K562 (cell line): ENCODE data around the gene CLASP2. TPM values are rescaled to one million over a fixed set of nuclear protein-coding genes. Genes with fewer than 3 reads are reported as not detected.

Experiments
- CHAMP1 ChIP-seq: fragments of 450-650 bp; IDR thresholded peaks from 2 replicates; pipeline ENCODE4 v1.6.1; 2016; ENCODE audit warnings: mild to moderate bottlenecking
- DPF2 ChIP-seq: fragments of 450-650 bp; IDR thresholded peaks from 2 replicates; pipeline ENCODE4 v1.6.1; 2016
- ESRRA ChIP-seq: fragments of 450-650 bp; IDR thresholded peaks from 2 replicates; pipeline ENCODE4 v1.6.1; 2014; ENCODE audit warnings: low read depth, mild to moderate bottlenecking, moderate library complexity, borderline replicate concordance
- FOXO4 ChIP-seq: fragments of 450-650 bp; formaldehyde crosslinking; IDR thresholded peaks from 2 replicates; pipeline ENCODE4 v1.4.0; 2020; ENCODE audit warnings: mild to moderate bottlenecking, moderate library complexity
- JUND ChIP-seq, 2 experiments: IDR thresholded peaks; 2 replicates in 1 of 2; 3 replicates in 1 of 2; pipeline ENCODE4 v1.6.1; 2011; ENCODE audit warnings: borderline replicate concordance in 2 of 2, low read depth in 2 of 2, low read length in 2 of 2, improper control_type of control experiment in 1 of 2, missing biosample characterization in 1 of 2, missing genetic modification characterization in 1 of 2, missing genetic modification reagents in 1 of 2
- MXD1 ChIP-seq: fragments of 250-450 bp; sonication (Bioruptor Pico); IDR thresholded peaks from 2 replicates; pipeline ENCODE4 v1.8.0; 2021; ENCODE audit warnings: borderline replicate concordance, mild to moderate bottlenecking, moderate library complexity; ENCODE audit not compliant: poor library complexity, severe bottlenecking
- MYC ChIP-seq, 2 experiments: fragments of 250-450 bp in 1 of 2; sonication (Bioruptor Pico) in 1 of 2; IDR thresholded peaks; 2 replicates each; pipeline versions ENCODE4 v1.5.1 to v1.6.1; 2012 to 2021; ENCODE audit warnings: low read depth in 2 of 2, borderline replicate concordance in 1 of 2, improper control_type of control experiment in 1 of 2, low read length in 1 of 2, mild to moderate bottlenecking in 1 of 2, moderate library complexity in 1 of 2
- NEUROD1 ChIP-seq: fragments of 150-350 bp; IDR thresholded peaks from 2 replicates; pipeline ENCODE4 v1.6.1; 2014; ENCODE audit warnings: borderline replicate concordance, low read length, low read depth; ENCODE audit not compliant: partially characterized antibody
- POLR2AphosphoS2 ChIP-seq: IDR thresholded peaks from 2 replicates; pipeline ENCODE4 v1.6.1; 2012; ENCODE audit warnings: low read length, improper control_type of control experiment
- RERE ChIP-seq: sonication (generic); formaldehyde crosslinking; IDR thresholded peaks from 2 replicates; pipeline ENCODE4 v1.8.0; 2023; ENCODE audit warnings: missing genetic modification reagents, mild to moderate bottlenecking, borderline replicate concordance
- THRA ChIP-seq: fragments of 450-650 bp; IDR thresholded peaks from 2 replicates; pipeline ENCODE4 v1.6.1; 2017; ENCODE audit warnings: mild to moderate bottlenecking, moderate library complexity
- ZNF124 ChIP-seq: sonication (generic); formaldehyde crosslinking; IDR thresholded peaks from 2 replicates; pipeline ENCODE4 v1.8.1; 2022; ENCODE audit warnings: missing genetic modification reagents
- ZNF184 ChIP-seq: sonication (generic); formaldehyde crosslinking; IDR thresholded peaks from 2 replicates; pipeline ENCODE4 v1.5.0; 2020; ENCODE audit warnings: missing genetic modification reagents
- polyA plus RNA-seq, 8 experiments: library from polyadenylated mRNA; depleted of rRNA in 4 of 8; stranded (reverse) in 5 of 8; unstranded in 3 of 8; fragments of >200 nt; fragmentation: Nextera tagmentation in 2 of 8; fragmentation: Illumina TruSeq in 1 of 8; extraction: Ambion mirVana in 2 of 8; extraction: Trizol in 1 of 8; gene quantifications; 2 replicates each; pipeline versions ENCODE4 v1.2.1 to v1.2.3, GENCODE V29; 2011 to 2014; ENCODE audit warnings: inconsistent platforms in 1 of 8, missing spikeins in 1 of 8
- total RNA-seq, 7 experiments: library from RNA; depleted of rRNA in 6 of 7; stranded (reverse); fragments of >200 nt in 6 of 7; fragmentation: Illumina TruSeq in 2 of 7; extraction: Trizol in 2 of 7; gene quantifications; 2 replicates each; pipeline versions ENCODE4 v1.2.1 to v1.2.3, GENCODE V29; 2011 to 2021; ENCODE audit warnings: low replicate concordance in 1 of 7

The CLASP2 gene
- total and polyA plus RNA-seq, 9 of the 15 experiments (the other 6 are each of a cell fraction or from before 2014, with no cell fraction given), result 13.5 to 107 (median 71.8) TPM

- TF ChIP-seq RERE (no peak), NEUROD1 (peak; percentile 49), ZNF184 (CRISPR knock-in tag) (no peak), MXD1 (CRISPR knock-in tag) (no peak), CHAMP1 (peak; percentile 60; the same call in 1 of the 2 replicates), ESRRA (0 out of 2 replicates have a peak, but pooled peaks have one; percentile 51), MYC (IDR thresholded peaks at IDR 0.05; ENCODE audit: low read depth, low read length) (peak; percentile 60), MYC (CRISPR knock-in tag; IDR thresholded peaks at IDR 0.05; ENCODE audit: borderline replicate concordance, low read depth) (no peak), ZNF124 (no peak), DPF2 (peak; percentile 76; the same call in 1 of the 2 replicates), POLR2AphosphoS2 (no peak), THRA (no peak), JUND (IDR thresholded peaks at IDR 0.05; ENCODE audit: borderline replicate concordance, low read depth, low read length) (peak; percentile 36), JUND (tag; IDR thresholded peaks at IDR 0.05; ENCODE audit: borderline replicate concordance, low read depth, low read length) (peak; percentile 11; the same call in 1 of the 3 replicates), FOXO4 (CRISPR knock-in tag) (no peak)
These were observed 58.8 kb downstream of the CLASP2 start (continued) for GRCh38 chr3:33658991-33659848.
